Esophagus muscularis mucosa (tissue), 4 donors: ENCODE results near the gene ZNF280C.
"Not testable (repeated sequence)": the region's sequence is repeated elsewhere in the genome, so short reads cannot be mapped to it uniquely, and the experiment has no call there.

ENCODE experiments used
- CTCF ChIP-seq, 3 experiments: fragments of 200-600 bp in 2 of 3; fragments of 450-650 bp in 1 of 3; sonication (generic) in 2 of 3; IDR thresholded peaks; one replicate each; pipeline ENCODE4 v1.5.1; 2017 to 2019; ENCODE audit warnings: antibody characterized with exemption in 3 of 3, mild to moderate bottlenecking in 2 of 3, moderate library complexity in 1 of 3
- EP300 ChIP-seq: sonication (generic); formaldehyde crosslinking; IDR thresholded peaks from one replicate; pipeline ENCODE4 v1.6.1; 2017; ENCODE audit warnings: antibody characterized with exemption
- POLR2A ChIP-seq: fragments of 450-650 bp; IDR thresholded peaks from one replicate; pipeline ENCODE4 v1.6.1; 2017; ENCODE audit warnings: antibody characterized with exemption, moderate library complexity, mild to moderate bottlenecking, low read depth

- TF ChIP-seq CTCF (IDR thresholded peaks at IDR 0.05); POLR2A; EP300: not testable (repeated sequence)
These were observed 37.5 kb downstream of the ZNF280C start for GRCh38 chrX:130231184-130231583.
